Fibroblast of lung (primary cell): ENCODE measurements around the gene ARL10. TPM values are rescaled to one million over a fixed set of nuclear protein-coding genes. Genes with fewer than 3 reads are reported as not detected.
"Not testable (repeated sequence)": the region's sequence is repeated elsewhere in the genome, so short reads cannot be mapped to it uniquely, and the experiment has no call there.

Experiments used
- DNase-seq, 2 donors: peaks; one replicate each; pipeline versions ENCODE4 v3.0.0 to v3.0.0-alpha.2; 2010; ENCODE audit warnings: low read depth in 2 of 2
- H2AFZ ChIP-seq: 2 replicates; pipeline ENCODE4 v1.5.1; 2012; ENCODE audit warnings: low read length, control low read depth, inconsistent platforms
- H3K27ac ChIP-seq: 2 replicates; pipeline ENCODE4 v1.5.1; 2011; ENCODE audit warnings: low read length, control low read depth; ENCODE audit not compliant: insufficient read depth
- H3K27me3 ChIP-seq: 2 replicates; pipeline ENCODE4 v1.5.1; 2011; ENCODE audit warnings: mild to moderate bottlenecking, low read length; ENCODE audit not compliant: control insufficient read depth, insufficient read depth
- H3K36me3 ChIP-seq: 2 replicates; pipeline ENCODE4 v1.5.1; 2011; ENCODE audit warnings: low read length; ENCODE audit not compliant: control insufficient read depth, insufficient read depth
- H3K4me1 ChIP-seq: 2 replicates; pipeline ENCODE4 v1.5.1; 2011; ENCODE audit warnings: low read length; ENCODE audit not compliant: control insufficient read depth, insufficient read depth; ENCODE audit errors: extremely low read depth
- H3K4me2 ChIP-seq: 2 replicates; pipeline ENCODE4 v1.5.1; 2011; ENCODE audit warnings: low read length, control low read depth; ENCODE audit not compliant: insufficient read depth; ENCODE audit errors: extremely low read depth
- H3K4me3 ChIP-seq, 4 experiments: fragments of 200-600 bp in 1 of 4; sonication (generic) in 1 of 4; replicated peaks in 1 of 4; 2 replicates each; pipeline ENCODE4 v1.5.1; 2011 to 2016; ENCODE audit warnings: low read length in 4 of 4, low read depth in 3 of 4, mild to moderate bottlenecking in 3 of 4, control low read depth in 2 of 4, inconsistent platforms in 1 of 4, mixed read lengths in 1 of 4; ENCODE audit not compliant: insufficient read depth in 1 of 4; ENCODE audit errors: control extremely low read depth in 1 of 4
- H3K79me2 ChIP-seq: 2 replicates; pipeline ENCODE4 v1.5.1; 2012; ENCODE audit warnings: mild to moderate bottlenecking, low read length, inconsistent platforms; ENCODE audit not compliant: control insufficient read depth, insufficient read depth
- H3K9ac ChIP-seq: 2 replicates; pipeline ENCODE4 v1.5.1; 2011; ENCODE audit warnings: mild to moderate bottlenecking, low read length, control low read depth; ENCODE audit not compliant: insufficient read depth
- H3K9me3 ChIP-seq: 2 replicates; pipeline ENCODE4 v1.5.1; 2012; ENCODE audit warnings: low read depth, low read length; ENCODE audit not compliant: control insufficient read depth, insufficient read depth
- H4K20me1 ChIP-seq: 2 replicates; pipeline ENCODE4 v1.5.1; 2011; ENCODE audit warnings: low read length; ENCODE audit not compliant: control insufficient read depth, insufficient read depth; ENCODE audit errors: extremely low read depth
- CTCF ChIP-seq, 2 donors: IDR thresholded peaks in 1 of 2; conservative IDR thresholded peaks in 1 of 2; 1 replicate in 1 of 2; 2 replicates in 1 of 2; pipeline ENCODE4 v1.5.1; 2011 to 2012; ENCODE audit warnings: low read length in 2 of 2, control low read depth in 1 of 2, inconsistent platforms in 1 of 2, low read depth in 1 of 2, mild to moderate bottlenecking in 1 of 2
- EZH2 ChIP-seq: IDR thresholded peaks from 2 replicates; pipeline ENCODE4 v1.5.1; 2012; ENCODE audit warnings: low read length, control low read depth, mild to moderate bottlenecking; ENCODE audit errors: missing control alignments
- polyA plus RNA-seq, 2 donors: library from polyadenylated mRNA; depleted of rRNA in 1 of 2; stranded (reverse) in 1 of 2; unstranded in 1 of 2; fragments of >200 nt; gene quantifications; 2 replicates each; pipeline ENCODE4 v1.2.1, GENCODE V29; 2011 to 2012; ENCODE audit warnings: missing spikeins in 1 of 2
- total RNA-seq: library from RNA; depleted of rRNA; stranded (reverse); fragments of >200 nt; gene quantifications from 2 replicates; pipeline ENCODE4 v1.2.1, GENCODE V29; 2014

ARL10 gene
- total and polyA plus RNA-seq, 2 donors (not counting 1 experiment from before 2014, with no cell fraction given) = 3.0 to 11.1 TPM

DNA sequence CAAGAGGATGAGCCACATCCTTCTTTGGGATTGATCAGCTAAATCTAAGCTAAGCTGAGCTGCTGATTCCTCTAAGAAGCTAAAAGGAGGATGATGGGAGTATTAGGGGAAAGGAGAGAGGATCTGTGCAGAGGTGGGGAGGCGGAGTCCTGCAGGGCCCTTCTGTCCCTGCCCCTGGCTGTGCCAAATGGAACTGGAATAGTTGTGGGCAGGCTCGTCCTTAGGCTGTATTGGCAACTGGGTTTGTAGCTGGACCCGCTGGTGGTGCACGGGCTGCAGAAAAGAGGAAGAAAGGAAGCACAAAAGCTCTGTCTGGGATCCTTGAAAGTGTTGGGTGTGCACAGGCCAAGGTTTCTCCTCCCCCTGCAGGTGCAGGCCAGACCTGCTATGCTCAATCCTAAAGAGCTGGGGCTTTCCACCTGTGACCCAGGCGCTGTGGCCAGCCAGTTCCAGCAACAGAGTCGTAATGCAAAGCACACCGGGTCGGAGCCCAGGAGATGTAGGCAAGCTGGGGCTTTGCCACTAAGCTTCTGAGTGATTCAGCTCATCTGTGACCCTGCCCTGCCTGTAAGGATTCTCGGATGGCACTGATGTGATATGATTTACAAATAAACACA is 41.3 kb downstream of the ARL10 start:
- Histone ChIP-seq H3K27ac (no peak overlapping the region), H3K27me3 (no peaks in the 10 kb centered on the region), H3K9ac (no peak overlapping the region), H3K79me2 (peaks cover 8% of the 10 kb centered on the region), H3K4me2 (no peak overlapping the region), H4K20me1 (no peaks in the 10 kb centered on the region), H3K9me3 (no peaks in the 10 kb centered on the region), H2AFZ (no peak overlapping the region), H3K36me3 (peaks cover 12% of the 10 kb centered on the region), H3K4me3 (no peak overlapping the region), H3K4me1 (no peaks in the 10 kb centered on the region)
- TF ChIP-seq CTCF (conservative IDR thresholded peaks at IDR 0.05 in 1 of 2, IDR thresholded peaks at IDR 0.05 in 1 of 2; ENCODE audit: low read depth in 1 of 2, low read length in 2 of 2) (no peak), EZH2 (no peak)
- no peak for DNase-seq

DNA sequence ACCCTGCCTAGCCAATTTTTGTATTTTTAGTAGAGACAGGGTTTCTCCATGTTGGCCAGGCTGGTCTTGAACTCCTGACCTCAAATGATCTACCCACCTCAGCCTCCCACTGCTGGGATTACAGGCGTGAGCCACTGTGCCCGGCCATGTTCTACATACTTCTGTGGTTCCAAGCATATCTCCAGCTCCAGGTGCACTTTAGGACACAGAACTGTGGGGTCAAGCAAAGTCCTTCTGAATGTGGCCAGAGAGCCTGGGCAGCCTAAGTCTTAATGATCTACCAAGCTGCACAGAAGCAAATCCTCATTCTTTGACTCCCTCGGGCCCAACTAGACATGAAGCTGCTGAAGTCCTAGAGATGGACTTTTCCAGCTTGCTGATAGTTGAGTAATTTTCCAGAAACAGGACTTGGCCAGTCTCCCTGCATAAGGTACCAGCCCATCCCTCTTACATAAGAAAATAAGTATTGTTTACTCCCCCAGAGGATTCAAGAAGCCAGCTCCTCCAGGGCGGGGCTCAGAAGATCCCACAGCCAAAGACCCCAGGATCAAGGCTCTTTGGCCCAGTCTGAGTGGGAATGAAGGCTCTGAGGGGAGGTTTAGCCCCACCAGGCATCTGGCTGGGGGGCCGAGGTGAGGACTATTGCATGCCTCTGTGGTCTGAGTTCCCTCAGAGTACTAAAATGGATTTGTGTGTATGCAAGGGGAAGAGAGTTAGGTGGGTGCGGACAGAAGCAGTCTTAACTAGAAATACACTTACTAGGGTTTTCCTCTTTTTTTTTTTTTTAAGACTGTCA is 42.4 kb downstream of the ARL10 start:
- no peaks in the 10 kb centered on the region for H3K27me3 ChIP-seq
- H3K79me2 ChIP-seq = peaks cover 13% of the 10 kb centered on the region

DNA sequence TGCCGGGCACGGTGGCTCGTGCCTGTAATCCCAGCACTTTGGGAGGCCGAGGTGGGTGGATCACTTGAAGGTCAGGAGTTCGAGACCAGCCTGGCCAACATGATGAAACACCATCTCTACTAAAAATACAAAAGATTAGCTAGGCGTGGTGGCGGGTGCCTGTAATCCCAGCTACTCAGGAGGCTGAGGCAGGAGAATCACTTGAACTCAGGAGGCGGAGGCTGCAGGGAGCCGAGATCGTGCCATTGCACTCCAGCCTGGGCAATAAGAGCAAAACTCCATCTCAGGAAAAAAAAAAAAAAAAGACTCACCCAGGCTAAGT is 42.9 kb downstream of the ARL10 start:
- not testable (repeated sequence) for H3K27ac ChIP-seq, H3K9me3 ChIP-seq, H3K4me3 ChIP-seq, H4K20me1 ChIP-seq, DNase-seq, H3K4me1 ChIP-seq, H3K9ac ChIP-seq, H2AFZ ChIP-seq, H3K27me3 ChIP-seq, H3K4me2 ChIP-seq
- Histone ChIP-seq H3K36me3 (peaks cover 12% of the 10 kb centered on the region), H3K79me2 (peaks cover 16% of the 10 kb centered on the region)

More for the DNA sequence above, 42.4 kb downstream of the ARL10 start:
- Histone ChIP-seq H4K20me1 (no peaks in the 10 kb centered on the region), H3K4me3 (no peak overlapping the region), H3K9ac (no peak overlapping the region), H3K4me2 (no peak overlapping the region), H3K27ac (no peak overlapping the region), H2AFZ (no peak overlapping the region), H3K36me3 (peaks cover 12% of the 10 kb centered on the region), H3K9me3 (no peaks in the 10 kb centered on the region), H3K4me1 (no peaks in the 10 kb centered on the region)
- DNase-seq = no peak
- TF ChIP-seq CTCF (conservative IDR thresholded peaks at IDR 0.05 in 1 of 2, IDR thresholded peaks at IDR 0.05 in 1 of 2; ENCODE audit: low read depth in 1 of 2, low read length in 2 of 2) (no peak), EZH2 (no peak)
